ENCODE results near the gene SPATA24. TPM values are rescaled to one million over a fixed set of nuclear protein-coding genes. Genes with fewer than 3 reads are reported as not detected.

SPATA24 gene
- total and polyA plus RNA-seq, 2 experiments from 2014 or later = 16.0 to 20.6 TPM

DNA sequence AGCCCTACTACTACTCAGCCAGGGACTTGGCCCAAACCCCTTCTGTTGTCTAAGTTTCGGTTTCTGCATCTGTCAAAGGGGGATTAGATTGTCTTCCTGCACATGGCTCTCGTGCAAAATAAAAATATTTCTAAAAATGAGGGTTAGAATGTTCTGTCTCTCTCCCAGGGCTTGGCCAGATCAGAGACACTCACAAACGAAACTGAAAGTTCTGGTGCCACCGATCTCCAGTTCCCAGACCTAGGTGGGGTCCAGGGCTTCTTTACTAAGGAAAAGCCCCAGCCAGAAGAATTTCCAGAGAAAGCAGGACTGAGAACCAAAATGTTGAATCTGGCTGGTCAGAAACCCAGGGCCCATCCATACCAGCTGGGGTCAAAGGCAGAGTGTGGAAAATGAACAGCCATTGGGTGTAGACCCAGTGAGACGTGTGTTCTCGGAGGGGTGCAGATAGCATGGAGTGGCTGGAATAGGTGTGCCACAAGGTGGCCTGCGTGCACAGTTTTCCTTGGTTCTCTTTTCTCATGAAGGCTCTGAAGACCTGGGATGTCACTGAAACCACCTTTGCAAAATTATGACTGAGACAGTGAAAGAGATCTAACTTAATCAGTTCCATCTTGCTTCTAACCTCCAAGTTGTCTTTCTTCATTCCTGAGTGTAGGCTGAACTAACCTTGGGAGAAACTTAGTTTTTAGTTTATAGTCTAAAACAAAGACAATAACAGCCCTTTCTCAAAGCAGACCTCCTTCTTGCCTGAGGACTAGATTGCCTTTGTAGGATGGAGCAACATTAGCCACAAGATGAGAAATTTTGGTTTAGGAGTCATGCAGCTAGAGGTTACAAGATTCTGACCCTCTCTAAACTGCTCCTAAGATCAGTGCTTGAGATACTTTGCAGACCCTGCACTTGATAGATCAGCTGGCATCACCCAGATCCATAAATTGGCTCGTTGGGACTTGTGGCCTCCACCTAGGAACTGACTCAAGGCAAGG, 18.5 kb downstream of the SPATA24 start:
- no peak overlapping the region for H3K4me3 ChIP-seq
- no peak overlapping the region for H3K4me2 ChIP-seq
- H3K9me2 ChIP-seq (ENCODE audit: insufficient read depth) = no peaks in the 10 kb centered on the region
- no peaks in the 10 kb centered on the region for H3F3A ChIP-seq (replicated peaks; ENCODE audit: low read depth)
- H3K27me3 ChIP-seq (ENCODE audit: insufficient read depth) = no peaks in the 10 kb centered on the region
- Mint-ChIP-seq H3K36me3 (ENCODE audit: low read depth) (no peaks in the 10 kb centered on the region; the same call in 2 of the 3 replicates), H3K4me3 (no peak overlapping the region), H3K27me3 (ENCODE audit: insufficient read depth, low read depth, poor library complexity) (peaks cover 14% of the 10 kb centered on the region), H3K9me3 (no peaks in the 10 kb centered on the region), H3K4me1 (peaks cover 27% of the 10 kb centered on the region), H3K27ac (no peak overlapping the region)
- ATAC-seq (no peak), DNase-seq (ENCODE audit: low spot score) (no peak)
- H3K27ac ChIP-seq (ENCODE audit: low read depth) = no peak overlapping the region
- H3K79me2 ChIP-seq (replicated peaks; ENCODE audit: insufficient read depth) = no peaks in the 10 kb centered on the region
- no peak overlapping the region for H2AFZ ChIP-seq
- peak in 1 of 2 experiments; percentile 33; a peak in 2 of 4 replicates for TF ChIP-seq CTCF (conservative IDR thresholded peaks at IDR 0.05; ENCODE audit: low read depth in 2 of 2)
- no peak for TF ChIP-seq EZH2 (IDR thresholded peaks at IDR 0.05; ENCODE audit: low read depth, unreplicated experiment)
- peaks cover 12% of the 10 kb centered on the region for H3K4me1 ChIP-seq (ENCODE audit: insufficient read depth)
- no peaks in the 10 kb centered on the region for H4K20me1 ChIP-seq (replicated peaks; ENCODE audit: insufficient read depth)
- no peaks in the 10 kb centered on the region for H3K36me3 ChIP-seq (ENCODE audit: insufficient read depth)

GRCh38 chr5:139384591-139385051, 19.3 kb downstream of the SPATA24 start:
- Histone ChIP-seq H3K27me3 (ENCODE audit: insufficient read depth) (no peaks in the 10 kb centered on the region), H3K79me2 (replicated peaks; ENCODE audit: insufficient read depth) (no peaks in the 10 kb centered on the region), H3K4me2 (no peak overlapping the region), H3F3A (replicated peaks; ENCODE audit: low read depth) (no peaks in the 10 kb centered on the region), H3K9me2 (ENCODE audit: insufficient read depth) (no peaks in the 10 kb centered on the region), H3K4me1 (ENCODE audit: insufficient read depth) (peaks cover 12% of the 10 kb centered on the region), H2AFZ (no peak overlapping the region), H4K20me1 (replicated peaks; ENCODE audit: insufficient read depth) (no peaks in the 10 kb centered on the region), H3K36me3 (ENCODE audit: insufficient read depth) (no peaks in the 10 kb centered on the region), H3K27ac (ENCODE audit: low read depth) (no peak overlapping the region), H3K4me3 (no peak overlapping the region)
- H3K9me3 Mint-ChIP-seq = no peaks in the 10 kb centered on the region
- no peak overlapping the region for H3K4me3 Mint-ChIP-seq
- ATAC-seq (no peak), DNase-seq (ENCODE audit: low spot score) (no peak)
- H3K27ac Mint-ChIP-seq = 0 out of 2 replicates have a peak overlapping the region, but pooled peaks have one; percentile 12
- H3K36me3 Mint-ChIP-seq (ENCODE audit: low read depth) = no peaks in the 10 kb centered on the region; the same call in 2 of the 3 replicates
- H3K4me1 Mint-ChIP-seq = peaks cover 28% of the 10 kb centered on the region
- H3K27me3 Mint-ChIP-seq (ENCODE audit: insufficient read depth, low read depth, poor library complexity) = peaks cover 12% of the 10 kb centered on the region
- no peak for TF ChIP-seq EZH2phosphoT487 (IDR thresholded peaks at IDR 0.05; ENCODE audit: unreplicated experiment)
- TF ChIP-seq ZNF114 (CRISPR knock-in tag; IDR thresholded peaks at IDR 0.05) = no peak
- no peak for TF ChIP-seq REST (IDR thresholded peaks at IDR 0.05; ENCODE audit: unreplicated experiment)
- TF ChIP-seq POLR2AphosphoS5 (IDR thresholded peaks at IDR 0.05; ENCODE audit: low read depth) = no peak

Data from GM23338 (cell line).